PC-3 (cell line): ENCODE measurements around the gene TBCEL.

Experiments used
- CTCF ChIP-seq: fragments of 300-600 bp; sonication (generic); conservative IDR thresholded peaks from 2 replicates; pipeline ENCODE4 v1.5.1; 2017; ENCODE audit warnings: antibody characterized with exemption, low read depth, mild to moderate bottlenecking, low read length
- EZH2 ChIP-seq: fragments of 300-600 bp; sonication (generic); IDR thresholded peaks from one replicate; pipeline ENCODE4 v1.6.1; 2017; ENCODE audit warnings: antibody characterized with exemption, mild to moderate bottlenecking, low read length; ENCODE audit not compliant: unreplicated experiment
- EZH2phosphoT487 ChIP-seq: fragments of 300-600 bp; sonication (generic); IDR thresholded peaks from 2 replicates; pipeline ENCODE4 v1.6.1; 2018; ENCODE audit warnings: mild to moderate bottlenecking, antibody characterized with exemption, low read length, borderline replicate concordance

GRCh38 chr11:121091492-121092152 is 67.7 kb downstream of the TBCEL start:
- TF ChIP-seq EZH2, result no peak
- no peak for TF ChIP-seq CTCF
- no peak for TF ChIP-seq EZH2phosphoT487
